Activated T-helper 1 cell treated with Interleukin-2 at 50 U/mL for 16 hours (primary cell): ENCODE data around the gene CELA3B.
"Not testable (repeated sequence)": the region's sequence is repeated elsewhere in the genome, so short reads cannot be mapped to it uniquely, and the experiment has no call there.

ENCODE experiments used
- DNase-seq: peaks from one replicate; pipeline ENCODE4 v3.0.0-alpha.2; 2020; ENCODE audit warnings: low read depth

Gene CELA3B

GRCh38 chr1:21980515-21981220 lies 3.8 kb downstream of the CELA3B start:
- DNase-seq: not testable (repeated sequence)

DNA sequence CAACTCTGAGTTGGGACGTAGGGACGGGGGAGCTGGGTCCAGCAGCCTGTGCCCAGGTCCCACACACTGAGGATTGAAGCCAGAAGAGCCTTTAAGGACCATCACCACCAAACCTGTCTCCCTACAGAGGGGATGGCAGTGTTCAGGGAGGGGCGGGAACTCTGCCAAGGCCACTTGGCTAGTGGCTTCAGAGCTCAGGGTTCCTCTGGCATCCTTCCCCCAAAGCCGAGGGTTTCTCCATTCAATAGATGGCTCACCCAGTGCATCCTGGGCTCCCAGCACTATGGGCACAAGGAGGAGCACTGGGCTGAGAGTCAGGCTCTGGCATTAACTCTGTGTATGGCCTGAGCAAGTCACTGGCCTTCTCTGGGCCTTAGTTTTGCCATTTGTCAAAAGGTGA lies 4.4 kb downstream of the CELA3B start:
- DNase-seq: not testable (repeated sequence)

- not testable (repeated sequence) for DNase-seq
Measured at GRCh38 chr1:21982122-21982521, 5.3 kb downstream of the CELA3B start.

DNA sequence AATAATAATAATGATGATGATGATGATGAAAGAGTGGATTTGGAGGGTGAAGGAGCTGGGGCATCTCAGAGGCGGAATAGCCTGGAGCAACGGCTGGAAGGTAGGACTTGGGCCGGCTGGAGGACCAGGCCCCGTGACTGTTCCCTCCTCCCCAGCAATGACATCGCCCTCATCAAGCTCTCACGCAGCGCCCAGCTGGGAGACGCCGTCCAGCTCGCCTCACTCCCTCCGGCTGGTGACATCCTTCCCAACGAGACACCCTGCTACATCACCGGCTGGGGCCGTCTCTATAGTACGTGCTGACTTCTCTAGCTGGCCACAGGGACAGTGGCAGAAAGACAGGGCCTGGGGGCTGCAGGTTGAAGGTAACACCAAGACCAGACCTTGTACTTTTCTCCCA lies 6.7 kb downstream of the CELA3B start:
- DNase-seq: not testable (repeated sequence)

DNA sequence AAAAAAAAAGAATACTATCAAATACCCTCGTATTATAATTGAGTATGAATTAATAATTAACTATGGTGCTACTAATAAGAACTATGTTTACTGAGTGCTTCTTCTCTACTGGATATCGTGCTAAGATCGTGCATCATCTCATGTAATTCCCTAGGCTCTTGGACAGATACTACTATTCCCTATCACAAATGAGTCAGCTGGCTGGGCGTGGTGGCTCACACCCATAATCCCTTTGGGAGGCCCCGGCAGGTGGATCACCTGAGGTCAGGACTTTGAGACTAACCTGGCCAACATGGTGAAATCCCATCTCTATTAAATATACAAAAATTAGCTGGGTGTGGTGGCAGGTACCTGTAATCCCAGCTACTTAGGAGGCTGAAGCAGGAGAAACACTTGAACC lies 9.1 kb downstream of the CELA3B start:
- DNase-seq: not testable (repeated sequence)

DNA sequence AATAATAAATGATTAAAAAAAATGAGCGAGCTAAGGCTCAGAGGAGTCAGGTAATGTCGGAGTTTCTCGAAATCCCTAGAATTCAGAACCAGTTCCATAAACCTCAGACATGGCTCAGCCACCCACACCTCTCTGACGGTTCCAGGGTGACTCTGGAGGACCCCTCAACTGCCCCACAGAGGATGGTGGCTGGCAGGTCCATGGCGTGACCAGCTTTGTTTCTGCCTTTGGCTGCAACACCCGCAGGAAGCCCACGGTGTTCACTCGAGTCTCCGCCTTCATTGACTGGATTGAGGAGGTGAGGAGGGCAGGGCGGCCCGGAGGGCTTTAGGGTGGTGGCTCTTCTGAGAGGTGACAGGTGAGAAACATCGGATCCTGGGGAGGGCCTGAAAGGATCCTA lies 9.6 kb downstream of the CELA3B start:
- DNase-seq: not testable (repeated sequence)

DNA sequence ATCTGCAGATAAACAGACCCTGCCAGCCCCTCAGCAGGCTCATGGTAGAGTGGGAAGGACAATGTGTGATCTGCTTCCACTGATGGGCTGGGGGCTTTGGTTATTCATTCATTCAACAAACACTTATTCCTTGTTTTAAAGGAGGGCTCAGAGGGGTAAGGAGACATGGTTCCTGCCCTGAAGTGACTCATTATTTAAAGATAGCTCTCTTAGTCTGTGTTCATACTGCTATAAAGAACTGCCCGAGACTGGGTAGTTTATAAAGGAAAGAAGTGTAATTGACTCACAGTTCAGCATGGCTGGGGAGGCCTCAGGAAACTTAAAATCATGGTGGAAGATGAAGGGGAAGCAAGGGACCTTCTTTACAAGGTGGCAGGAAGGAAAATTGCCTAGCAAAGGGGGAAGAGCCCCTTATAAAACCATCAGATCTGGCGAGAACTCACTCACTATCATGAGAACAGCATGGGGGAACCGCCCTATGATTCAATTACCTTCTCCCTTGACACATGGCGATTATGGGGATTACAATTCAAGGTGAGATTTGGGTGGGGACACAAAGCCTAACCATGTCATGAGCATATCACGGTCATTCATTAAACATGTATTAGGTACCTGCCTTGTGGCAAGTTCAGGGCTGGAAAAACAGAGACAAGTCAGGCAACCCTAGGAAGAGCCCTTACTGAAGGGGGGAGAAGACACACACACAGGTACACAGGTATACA lies 13.0 kb downstream of the CELA3B start:
- DNase-seq: not testable (repeated sequence)

- DNase-seq: not testable (repeated sequence)
Measured at GRCh38 chr1:21992186-21992585, 15.4 kb downstream of the CELA3B start.

DNA sequence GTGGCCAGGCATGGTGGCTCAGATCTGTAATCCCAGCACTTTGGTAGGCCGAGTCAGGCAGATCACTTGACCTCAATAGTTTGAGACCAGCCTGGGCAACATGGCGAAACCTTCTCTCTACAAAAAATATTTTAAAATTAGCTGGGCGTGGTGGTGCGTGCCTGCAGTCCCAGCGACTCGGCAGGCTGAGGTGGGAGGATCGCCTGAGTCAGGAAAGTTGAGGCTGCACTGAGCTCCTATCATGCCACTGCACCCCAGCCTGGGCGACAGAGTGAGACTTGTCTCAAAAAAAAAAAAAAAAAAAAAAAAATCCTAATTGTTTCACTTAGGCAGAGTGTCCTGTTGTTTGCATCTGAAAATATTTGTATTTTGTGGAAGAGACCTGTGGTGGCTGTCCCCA lies 17.9 kb downstream of the CELA3B start:
- DNase-seq: not testable (repeated sequence)

DNA sequence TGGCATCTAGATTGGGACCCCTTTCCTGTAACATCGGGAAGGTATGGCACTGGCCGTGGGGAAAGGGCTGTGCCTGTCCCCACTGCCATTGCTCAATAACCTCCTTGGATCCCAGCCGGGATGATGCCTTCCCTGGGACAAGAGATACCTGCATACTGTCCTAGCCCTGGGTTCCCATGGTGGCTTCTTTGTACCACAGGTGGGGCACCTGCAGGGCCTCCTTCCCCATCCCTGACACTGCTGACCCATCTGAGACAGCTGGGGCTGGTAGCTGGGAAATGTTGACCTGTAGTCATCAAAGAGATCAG lies 19.8 kb downstream of the CELA3B start:
- not testable (repeated sequence) for DNase-seq

- DNase-seq: not testable (repeated sequence)
Measured at GRCh38 chr1:21997891-21998623, 21.2 kb downstream of the CELA3B start.

DNA sequence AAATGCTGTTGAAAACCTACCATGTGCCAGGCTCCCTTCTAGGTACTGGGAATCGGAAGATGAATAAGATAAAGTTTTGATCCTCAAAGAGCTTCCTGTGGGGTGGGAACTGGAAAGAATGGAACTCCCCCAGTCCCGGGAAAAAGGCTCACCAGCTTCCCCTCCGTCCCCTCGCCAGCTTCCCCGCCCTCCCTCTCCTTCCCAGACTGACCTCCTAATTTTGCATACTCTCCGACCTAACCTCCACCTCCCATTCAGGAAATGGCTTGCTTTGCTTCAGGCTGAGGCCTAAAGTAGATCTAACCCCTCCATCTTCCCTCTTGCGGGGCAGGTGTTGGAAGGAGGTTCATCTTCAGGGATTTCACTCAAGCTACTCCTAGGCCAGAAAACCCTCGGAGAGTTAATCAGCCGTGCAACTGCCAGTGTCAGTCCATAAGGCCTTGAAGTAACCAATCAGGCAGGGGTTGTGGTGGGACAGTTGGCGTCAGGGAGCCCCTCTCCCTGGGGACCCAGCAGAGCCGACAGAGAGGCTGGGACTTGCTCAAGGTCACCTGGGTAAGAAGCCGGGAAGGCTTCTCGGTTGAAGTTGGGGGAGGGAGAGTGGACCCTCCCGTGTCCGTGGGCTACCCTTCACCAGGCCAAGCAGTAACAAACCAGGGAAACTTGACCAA lies 21.9 kb downstream of the CELA3B start:
- DNase-seq: not testable (repeated sequence)

DNA sequence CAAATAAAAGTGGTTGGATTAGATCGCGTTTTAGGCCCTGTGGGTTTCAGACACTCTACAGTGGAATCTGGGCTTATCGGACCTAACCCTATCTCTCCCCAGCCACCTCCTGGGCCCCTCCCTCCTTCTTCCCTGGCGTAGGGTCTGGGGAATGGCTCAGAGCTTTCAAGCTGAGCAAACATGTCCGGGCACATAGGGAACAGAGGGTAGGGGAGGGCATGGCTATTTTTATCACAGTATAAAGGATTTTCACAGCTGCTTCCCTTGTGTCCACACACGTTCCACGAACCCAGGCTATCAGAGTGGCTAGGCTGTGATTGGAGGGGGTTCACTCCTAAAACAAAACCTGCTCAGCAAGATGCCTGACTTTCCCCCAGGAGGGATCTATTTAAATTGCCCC lies 22.8 kb downstream of the CELA3B start:
- DNase-seq: not testable (repeated sequence)

DNA sequence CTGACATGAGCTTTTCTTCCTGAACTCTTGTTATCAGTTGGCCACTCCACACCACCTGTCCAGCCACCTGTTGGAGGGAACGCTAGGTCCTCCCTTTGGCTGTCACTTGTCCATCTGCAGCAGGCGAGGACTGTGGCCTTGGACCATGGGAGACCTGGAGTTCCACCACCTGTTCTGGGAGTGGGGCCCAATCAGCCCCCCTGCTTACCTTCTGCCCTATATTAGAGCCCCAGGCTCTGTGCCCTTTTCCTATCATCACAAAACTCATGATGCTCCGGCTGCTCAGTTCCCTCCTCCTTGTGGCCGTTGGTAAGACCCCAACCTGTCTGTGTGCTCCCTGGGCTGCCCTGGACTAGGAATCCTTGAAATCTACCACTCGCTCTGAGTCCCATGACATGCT lies 24.6 kb downstream of the CELA3B start, which contains the start of gene CELA3A:
Gene CELA3A, plus strand, starts transcription at position 249 of the 400 bp plus-strand sequence. Its CDS starts 18 bp downstream, at position 267.
- no peak for DNase-seq

DNA sequence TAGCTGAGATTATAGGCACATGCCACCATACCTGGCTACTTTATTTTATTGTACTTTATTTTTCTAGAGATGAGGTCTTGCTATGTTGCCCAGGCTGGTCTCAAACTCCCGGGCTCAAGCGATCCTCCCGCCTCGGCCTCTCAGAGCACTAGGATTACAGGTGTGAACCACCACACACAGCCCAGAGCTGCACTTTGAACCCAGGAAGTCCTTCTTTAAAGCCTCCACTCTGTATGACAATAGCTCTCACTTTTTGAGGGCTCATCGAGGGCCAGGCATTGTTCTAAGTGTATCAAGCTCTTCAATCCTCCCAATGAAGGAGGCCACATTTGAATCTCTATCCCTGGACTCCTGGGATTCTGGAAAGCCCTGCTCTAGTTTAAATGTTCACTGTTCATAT lies 25.6 kb downstream of the CELA3B start:
- not testable (repeated sequence) for DNase-seq

DNA sequence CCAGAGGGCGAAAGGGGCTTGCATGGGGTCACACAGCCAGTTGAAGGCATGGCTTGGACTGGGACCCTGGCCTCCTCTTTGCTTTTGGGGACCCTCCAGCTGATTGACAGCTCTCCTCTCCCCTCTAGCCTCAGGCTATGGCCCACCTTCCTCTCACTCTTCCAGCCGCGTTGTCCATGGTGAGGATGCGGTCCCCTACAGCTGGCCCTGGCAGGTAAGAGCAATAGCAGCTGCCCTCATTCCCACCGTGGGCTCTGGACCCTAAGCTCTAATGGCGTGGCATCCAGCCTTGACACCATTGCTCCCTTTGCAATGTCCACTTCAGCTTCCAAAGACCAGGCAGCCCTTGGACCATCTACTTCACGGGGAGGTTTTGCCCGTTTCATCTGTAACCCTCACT lies 26.1 kb downstream of the CELA3B start:
- DNase-seq: not testable (repeated sequence)

DNA sequence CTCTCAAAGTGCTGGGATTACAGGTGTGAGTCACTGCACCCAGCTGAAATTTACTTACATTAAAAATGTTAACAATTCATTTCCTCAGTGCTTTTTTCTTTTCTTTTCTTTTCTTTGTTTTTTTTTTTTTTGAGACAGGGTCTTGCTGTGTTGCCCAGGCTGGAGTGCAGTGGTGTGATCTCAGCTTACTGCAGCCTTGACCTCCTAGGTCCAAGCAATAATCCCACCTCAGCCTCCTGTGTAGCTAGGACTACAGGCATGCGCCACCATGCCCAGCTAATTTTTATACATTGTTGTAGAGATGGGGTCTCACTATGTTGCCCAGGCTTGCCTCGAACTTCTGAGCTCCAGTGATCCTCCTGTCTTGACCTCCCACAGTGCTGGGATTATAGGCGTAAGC lies 27.1 kb downstream of the CELA3B start:
- not testable (repeated sequence) for DNase-seq

GRCh38 chr1:22005261-22006149 lies 28.7 kb downstream of the CELA3B start:
- DNase-seq: not testable (repeated sequence)

- DNase-seq: not testable (repeated sequence)
Measured at GRCh38 chr1:22006736-22007135, 29.9 kb downstream of the CELA3B start.

DNA sequence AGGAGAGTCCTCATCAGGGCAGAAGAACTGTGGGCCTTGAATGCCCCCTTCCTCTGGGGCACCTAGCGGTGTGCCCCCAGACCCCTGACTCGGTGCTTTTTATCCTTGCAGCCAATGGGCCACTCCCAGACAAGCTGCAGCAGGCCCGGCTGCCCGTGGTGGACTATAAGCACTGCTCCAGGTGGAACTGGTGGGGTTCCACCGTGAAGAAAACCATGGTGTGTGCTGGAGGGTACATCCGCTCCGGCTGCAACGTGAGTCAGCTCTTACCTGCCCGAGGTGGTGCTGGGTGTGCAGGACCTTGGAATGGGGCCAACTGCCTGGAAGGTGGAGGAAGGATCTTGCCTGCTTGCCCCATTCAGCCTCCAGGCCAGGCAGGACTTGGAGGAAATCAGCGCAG lies 30.4 kb downstream of the CELA3B start:
- DNase-seq: not testable (repeated sequence)

DNA sequence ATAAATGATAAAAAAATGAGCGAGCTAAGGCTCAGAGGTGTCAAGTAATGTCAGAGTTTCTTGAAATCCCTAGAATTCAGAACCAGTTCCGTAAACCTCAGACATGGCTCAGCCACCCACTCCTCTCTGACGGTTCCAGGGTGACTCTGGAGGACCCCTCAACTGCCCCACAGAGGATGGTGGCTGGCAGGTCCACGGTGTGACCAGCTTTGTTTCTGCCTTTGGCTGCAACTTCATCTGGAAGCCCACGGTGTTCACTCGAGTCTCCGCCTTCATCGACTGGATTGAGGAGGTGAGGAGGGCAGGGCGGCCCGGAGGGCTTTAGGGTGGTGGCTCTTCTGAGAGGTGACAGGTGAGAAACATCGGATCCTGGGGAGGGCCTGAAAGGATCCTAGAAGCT lies 32.7 kb downstream of the CELA3B start:
- not testable (repeated sequence) for DNase-seq
